Kidney (tissue), 14 donors: ENCODE results near the gene MEGF9. TPM values are rescaled to one million over a fixed set of nuclear protein-coding genes. Genes with fewer than 3 reads are reported as not detected.
A peak's percentile ranks its signal among the peaks of the same experiment; 100 is the strongest.

Experiments used
- DNase-seq, 5 donors: peaks; one replicate each; pipeline ENCODE4 v3.0.0-alpha.2; 2013 to 2020
- FAIRE-seq: peaks from 2 replicates; lab custom pipeline; 2012; peaks lifted over from hg19 to GRCh38; lab: Jason Lieb, UNC
- H3K27ac ChIP-seq, 2 donors: one replicate each; pipeline ENCODE4 v1.7.0; 2013; ENCODE audit warnings: low read depth in 2 of 2, low read length in 2 of 2, inconsistent platforms in 1 of 2
- H3K27me3 ChIP-seq: one replicate; pipeline ENCODE4 v1.7.1; 2013; ENCODE audit warnings: low read length, inconsistent platforms; ENCODE audit not compliant: control insufficient read depth, insufficient read depth
- H3K36me3 ChIP-seq, 3 donors: one replicate each; pipeline versions ENCODE4 v1.7.0 to v1.7.1; 2013; ENCODE audit warnings: low read length in 3 of 3, control low read depth in 1 of 3, inconsistent platforms in 1 of 3; ENCODE audit not compliant: insufficient read depth in 3 of 3, control insufficient read depth in 2 of 3
- H3K4me1 ChIP-seq, 3 donors: one replicate each; pipeline versions ENCODE4 v1.7.0 to v1.7.1; 2013; ENCODE audit warnings: low read length in 3 of 3, inconsistent platforms in 1 of 3, low read depth in 1 of 3; ENCODE audit not compliant: control insufficient read depth in 2 of 3, insufficient read depth in 2 of 3
- H3K4me3 ChIP-seq, 3 donors: one replicate each; pipeline versions ENCODE4 v1.7.0 to v1.8.1; 2013; ENCODE audit warnings: low read length in 3 of 3, control low read depth in 1 of 3, inconsistent platforms in 1 of 3
- H3K9ac ChIP-seq, 3 donors: one replicate each; pipeline versions ENCODE4 v1.7.0 to v1.7.1; 2013; ENCODE audit warnings: low read length in 3 of 3, control low read depth in 1 of 3, inconsistent platforms in 1 of 3
- H3K9me3 ChIP-seq, 3 donors: one replicate each; pipeline versions ENCODE4 v1.7.0 to v1.7.1; 2013; ENCODE audit warnings: low read length in 3 of 3, control low read depth in 1 of 3, inconsistent platforms in 1 of 3; ENCODE audit not compliant: control insufficient read depth in 2 of 3, insufficient read depth in 1 of 3
- intact Hi-C: fragments of 100-400 bp; cut with DNase I; formaldehyde crosslinking; loops from one replicate; pipeline ENCODE4 v1.11.1; 2022
- polyA plus RNA-seq: library from polyadenylated mRNA; stranded (reverse); fragments of 350-450 nt; fragmentation: Illumina TruSeq; extraction: RNeasy Lipid Tissue Mini Kit (QIAGEN cat#74804); gene quantifications from one replicate; pipeline ENCODE4 v1.2.3, GENCODE V29; 2014; ENCODE audit warnings: low read depth, low replicate concordance; ENCODE audit not compliant: insufficient read depth
- total RNA-seq: library from RNA; stranded (reverse); fragmentation: NEBNext Ultra II Directional; extraction: Animal tissue kit (Norgen Biotek cat#: 25700); gene quantifications from one replicate; pipeline ENCODE4 v1.2.1, GENCODE V29; 2021
- TF ChIP-seq, protein P1 (sequence below): IDR thresholded peaks from 3 replicates; pipeline ENCODE4 v1.5.1; 2012; ENCODE audit warnings: mild to moderate bottlenecking, moderate library complexity, borderline replicate concordance; ENCODE audit not compliant: insufficient read depth; ENCODE audit errors: extremely low read depth
- donor health status: control.
- donor health status: control.
- donor health status: control.
- donor health status: control.
- donor health status: control.
- donor health status: DM: yes; HTN: yes; CAD: no.
- donor health status: Normal renal cell carcinoma (clear cell type).

The MEGF9 gene
- total and polyA plus RNA-seq, 2 donors from 2014 or later, result 12.4 to 20.4 TPM

DNA sequence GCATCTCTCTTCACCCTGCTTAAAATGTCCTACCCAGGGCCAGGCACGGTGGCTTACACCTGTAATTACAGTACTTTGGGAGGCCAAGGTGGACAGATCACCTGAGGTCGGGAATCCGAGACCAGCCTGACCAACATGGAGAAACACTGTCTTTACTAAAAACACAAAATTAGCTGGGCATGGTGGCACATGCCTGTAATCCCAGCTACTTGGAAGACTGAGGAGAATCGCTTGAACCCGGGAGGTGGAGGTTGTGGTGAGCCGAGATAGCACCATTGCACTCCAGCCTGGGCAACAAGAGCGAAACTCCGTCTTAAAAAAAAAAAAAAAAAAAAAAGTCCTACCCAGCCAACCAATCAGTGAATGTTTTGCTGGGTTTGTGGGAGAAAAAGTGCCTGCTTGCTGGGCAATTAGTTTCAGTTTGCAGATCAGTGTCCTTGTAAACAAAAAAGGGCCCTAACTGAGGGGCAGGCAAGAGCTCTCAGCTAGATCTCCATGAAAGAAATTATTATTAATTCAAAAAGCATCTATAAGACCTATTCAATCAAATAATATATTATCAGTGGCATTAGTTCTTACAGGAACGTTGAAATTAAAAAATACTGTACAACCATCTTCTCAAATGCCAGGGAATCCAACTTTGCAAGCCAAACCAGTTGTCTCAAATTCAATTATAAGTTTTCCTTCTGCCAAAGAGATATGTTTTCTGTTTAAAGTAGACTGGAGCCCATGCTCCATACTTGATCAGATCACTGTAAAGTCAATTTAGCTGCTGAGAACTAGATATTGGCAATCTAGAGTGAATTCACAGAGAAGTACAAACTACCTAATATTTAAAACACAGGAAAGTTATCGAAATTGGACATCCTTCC is 3.9 kb downstream of the MEGF9 start:
- DNase-seq, result peak in 2 of 5 donors; percentile 29 to 64
- no peaks in the 10 kb centered on the region for H3K36me3 ChIP-seq
- TF ChIP-seq, protein P1, sequence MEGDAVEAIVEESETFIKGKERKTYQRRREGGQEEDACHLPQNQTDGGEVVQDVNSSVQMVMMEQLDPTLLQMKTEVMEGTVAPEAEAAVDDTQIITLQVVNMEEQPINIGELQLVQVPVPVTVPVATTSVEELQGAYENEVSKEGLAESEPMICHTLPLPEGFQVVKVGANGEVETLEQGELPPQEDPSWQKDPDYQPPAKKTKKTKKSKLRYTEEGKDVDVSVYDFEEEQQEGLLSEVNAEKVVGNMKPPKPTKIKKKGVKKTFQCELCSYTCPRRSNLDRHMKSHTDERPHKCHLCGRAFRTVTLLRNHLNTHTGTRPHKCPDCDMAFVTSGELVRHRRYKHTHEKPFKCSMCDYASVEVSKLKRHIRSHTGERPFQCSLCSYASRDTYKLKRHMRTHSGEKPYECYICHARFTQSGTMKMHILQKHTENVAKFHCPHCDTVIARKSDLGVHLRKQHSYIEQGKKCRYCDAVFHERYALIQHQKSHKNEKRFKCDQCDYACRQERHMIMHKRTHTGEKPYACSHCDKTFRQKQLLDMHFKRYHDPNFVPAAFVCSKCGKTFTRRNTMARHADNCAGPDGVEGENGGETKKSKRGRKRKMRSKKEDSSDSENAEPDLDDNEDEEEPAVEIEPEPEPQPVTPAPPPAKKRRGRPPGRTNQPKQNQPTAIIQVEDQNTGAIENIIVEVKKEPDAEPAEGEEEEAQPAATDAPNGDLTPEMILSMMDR, result no peak
- peak overlapping the region in 2 of 3 donors; percentile 59 to 80 for H3K4me3 ChIP-seq
- FAIRE-seq, result no peak
- H3K27ac ChIP-seq, result peak overlapping the region; percentile 84 to 87
- intact Hi-C loops, result no loop called here
- H3K9ac ChIP-seq, result peak overlapping the region; percentile 5 to 14 (median 6)
- H3K27me3 ChIP-seq, result no peaks in the 10 kb centered on the region
- H3K9me3 ChIP-seq, result no peaks in the 10 kb centered on the region
- peaks cover 3 to 8% (median 3%) of the 10 kb centered on the region in 3 donors for H3K4me1 ChIP-seq

DNA sequence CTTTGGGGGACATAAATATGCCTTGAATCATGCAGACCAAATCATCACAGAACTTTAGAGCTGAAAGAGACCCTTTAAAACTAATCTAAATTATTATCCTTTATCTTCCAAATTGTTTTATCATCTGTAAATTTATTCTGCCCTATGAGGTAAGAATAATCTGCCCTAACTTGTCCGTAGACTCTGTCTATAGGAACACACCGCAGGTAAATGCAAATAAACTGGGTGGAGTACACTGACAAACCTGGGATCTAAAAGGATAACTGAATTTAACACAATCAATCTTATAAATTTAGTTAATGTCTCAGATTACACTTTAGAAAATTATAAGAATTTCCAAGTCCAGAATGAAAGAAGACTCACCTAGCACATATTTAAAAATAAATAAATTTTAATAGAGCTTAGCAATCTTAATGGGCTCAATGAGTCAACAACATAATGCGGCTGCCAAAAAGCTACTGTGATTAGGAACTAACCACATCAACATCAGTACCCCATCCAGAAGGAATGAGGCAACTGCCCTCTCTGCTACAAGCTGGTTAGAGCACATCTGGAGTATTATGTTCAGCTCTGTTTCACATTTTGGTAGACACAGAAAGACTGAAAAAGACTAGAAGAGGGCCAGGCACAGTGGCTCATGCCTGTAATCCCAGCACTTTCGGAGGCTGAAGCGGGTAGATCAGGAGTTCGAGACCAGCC is 5.6 kb downstream of the MEGF9 start:
- peaks cover 0 to 4% (median 3%) of the 10 kb centered on the region in 3 donors for H3K4me1 ChIP-seq
- no peak overlapping the region for H3K9ac ChIP-seq
- intact Hi-C loops, result no loop called here
- no peak overlapping the region for H3K27ac ChIP-seq
- no peaks in the 10 kb centered on the region for H3K9me3 ChIP-seq
- H3K36me3 ChIP-seq, result no peaks in the 10 kb centered on the region
- H3K27me3 ChIP-seq, result no peaks in the 10 kb centered on the region
- FAIRE-seq, result no peak
- no peak overlapping the region for H3K4me3 ChIP-seq
- TF ChIP-seq, protein P1, result no peak
- DNase-seq, result no peak

DNA sequence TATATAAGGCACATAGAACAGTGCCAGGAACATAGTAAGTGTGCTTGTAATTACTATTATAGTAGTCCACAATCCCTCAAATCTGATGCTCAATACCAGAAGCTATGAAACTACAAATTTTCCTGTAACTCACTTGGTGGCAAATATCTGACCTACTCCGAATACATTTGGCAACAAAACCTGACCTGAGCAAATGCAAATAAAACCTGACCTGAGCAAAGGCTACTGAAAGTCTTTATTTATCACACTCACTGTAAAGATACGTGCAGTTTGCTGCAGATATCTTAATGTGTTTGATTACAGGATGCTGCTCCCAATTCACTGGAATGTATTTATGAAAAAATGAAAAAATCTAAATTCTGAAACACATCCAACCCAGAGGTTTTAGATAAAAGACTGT is 7.1 kb downstream of the MEGF9 start:
- Histone ChIP-seq H3K9ac (no peak overlapping the region), H3K9me3 (no peaks in the 10 kb centered on the region), H3K4me1 (peaks cover 0 to 4% (median under 1%) of the 10 kb centered on the region in 3 donors), H3K27me3 (no peaks in the 10 kb centered on the region), H3K36me3 (no peaks in the 10 kb centered on the region), H3K27ac (no peak overlapping the region), H3K4me3 (no peak overlapping the region)
- DNase-seq, result no peak
- TF ChIP-seq, protein P1, result no peak
- intact Hi-C loops, result no loop called here
- FAIRE-seq, result no peak
